MCF 10A (cell line): ENCODE measurements around the gene TNS3. TPM values are rescaled to one million over a fixed set of nuclear protein-coding genes. Genes with fewer than 3 reads are reported as not detected.

ENCODE experiments used
- BruUV-seq: library from RNA; stranded (reverse); fragments of 400-500 nt; replicated peaks from 2 replicates; lab custom pipeline; 2021; lab: Mats Ljungman, UMichigan
- CTCF ChIA-PET: fragments of 300-600 bp; sonication (Branson Sonifier 250); formaldehyde crosslinking; extraction: SDS; loops from one replicate; lab custom pipeline; 2021; ENCODE audit warnings: antibody characterized with exemption, inconsistent platforms; lab: Yijun Ruan, JAX
- POLR2A ChIA-PET: fragments of 300-600, 350-650 bp; sonication (Branson Sonifier 250); formaldehyde crosslinking; extraction: SDS; loops from one replicate; lab custom pipeline; 2020; ENCODE audit warnings: antibody characterized with exemption, inconsistent platforms; lab: Yijun Ruan, JAX
- DNase-seq: peaks from one replicate; pipeline ENCODE4 v3.0.0-alpha.2; 2018; ENCODE audit not compliant: unreplicated experiment
- H3K27ac Mint-ChIP-seq: one replicate; pipeline ENCODE4 v1.8.0; 2022; ENCODE audit warnings: mild to moderate bottlenecking, low read depth, mixed read lengths; ENCODE audit not compliant: unreplicated experiment
- H3K27me3 Mint-ChIP-seq: one replicate; pipeline ENCODE4 v1.8.0; 2022; ENCODE audit warnings: mixed read lengths; ENCODE audit not compliant: insufficient read depth, unreplicated experiment
- H3K36me3 Mint-ChIP-seq: one replicate; pipeline ENCODE4 v1.8.0; 2022; ENCODE audit warnings: mild to moderate bottlenecking, moderate library complexity, mixed read lengths; ENCODE audit not compliant: insufficient read depth, unreplicated experiment
- H3K4me1 Mint-ChIP-seq: one replicate; pipeline ENCODE4 v1.8.0; 2022; ENCODE audit warnings: mixed read lengths; ENCODE audit not compliant: insufficient read depth, unreplicated experiment
- H3K4me3 Mint-ChIP-seq: one replicate; pipeline ENCODE4 v1.8.0; 2022; ENCODE audit warnings: mild to moderate bottlenecking, moderate library complexity, mixed read lengths; ENCODE audit not compliant: unreplicated experiment
- H3K9me3 Mint-ChIP-seq: one replicate; pipeline ENCODE4 v1.8.0; 2022; ENCODE audit warnings: mixed read lengths; ENCODE audit not compliant: unreplicated experiment
- CTCF ChIP-seq: fragments of 200-600 bp; IDR thresholded peaks from one replicate; pipeline ENCODE4 v1.8.0; 2022; ENCODE audit warnings: antibody characterized with exemption, mild to moderate bottlenecking; ENCODE audit not compliant: unreplicated experiment
- intact Hi-C: fragments of 100-400 bp; cut with micrococcal nuclease; formaldehyde crosslinking; loops from 2 replicates; pipeline ENCODE4 v1.14.1; 2022
- total RNA-seq: library from RNA; stranded (reverse); gene quantifications from 2 replicates; pipeline ENCODE4 v1.2.3, GENCODE V29; 2022

The TNS3 gene
- total RNA-seq, 1 experiment from 2014 or later: 30.1 TPM

GRCh38 chr7:47389171-47389922 lies 192.6 kb downstream of the TNS3 start:
- Mint-ChIP-seq H3K36me3 (peaks cover 12% of the 10 kb centered on the region), H3K27ac (no peak overlapping the region), H3K9me3 (no peaks in the 10 kb centered on the region), H3K27me3 (no peaks in the 10 kb centered on the region), H3K4me3 (no peak overlapping the region), H3K4me1 (no peaks in the 10 kb centered on the region)
- no peak for TF ChIP-seq CTCF
- no TSS peak for BruUV-seq
- ChIA-PET CTCF (no interaction called here), POLR2A (no interaction called here)
- intact Hi-C loops: no loop called here
- no peak for DNase-seq

- TF ChIP-seq CTCF: no peak
- H3K27me3 Mint-ChIP-seq: no peaks in the 10 kb centered on the region
- no peaks in the 10 kb centered on the region for H3K9me3 Mint-ChIP-seq
- no peaks in the 10 kb centered on the region for H3K4me1 Mint-ChIP-seq
- POLR2A ChIA-PET: interaction anchor here (0.7 kb wide), 1 partner anchor 119 kb away, joined by 3 read pairs; no protein-coding TSS in a partner anchor
- intact Hi-C loops: no loop called here
- no peak for DNase-seq
- CTCF ChIA-PET: no interaction called here
- peaks cover 2% of the 10 kb centered on the region for H3K36me3 Mint-ChIP-seq
- BruUV-seq: no TSS peak
- H3K27ac Mint-ChIP-seq: no peak overlapping the region
- no peak overlapping the region for H3K4me3 Mint-ChIP-seq
Observed at GRCh38 chr7:47387506-47387905, 194.4 kb downstream of the TNS3 start.

GRCh38 chr7:47386273-47386835 lies 195.6 kb downstream of the TNS3 start:
- Mint-ChIP-seq H3K27me3 (no peaks in the 10 kb centered on the region), H3K4me1 (peaks cover under 1% of the 10 kb centered on the region), H3K4me3 (no peak overlapping the region), H3K27ac (no peak overlapping the region), H3K9me3 (no peaks in the 10 kb centered on the region), H3K36me3 (peaks cover 6% of the 10 kb centered on the region)
- CTCF ChIA-PET: interaction anchor here (0.6 kb wide), 1 partner anchor 428 kb away, joined by 3 read pairs; no protein-coding TSS in a partner anchor
- TF ChIP-seq CTCF: no peak
- no TSS peak for BruUV-seq
- intact Hi-C loops: no loop called here
- POLR2A ChIA-PET: no interaction called here
- no peak for DNase-seq

- CTCF ChIA-PET: interaction anchor here (0.7 to 1.4 kb wide), 4 partner anchors 9 to 360 kb away, joined by 4 to 5 read pairs (median 4); no protein-coding TSS in a partner anchor
- H3K27me3 Mint-ChIP-seq: no peaks in the 10 kb centered on the region
- DNase-seq: no peak
- H3K36me3 Mint-ChIP-seq: peaks cover 6% of the 10 kb centered on the region
- intact Hi-C loops: no loop called here
- no peak for TF ChIP-seq CTCF
- no peak overlapping the region for H3K4me3 Mint-ChIP-seq
- no peaks in the 10 kb centered on the region for H3K9me3 Mint-ChIP-seq
- H3K4me1 Mint-ChIP-seq: peaks cover 8% of the 10 kb centered on the region
- POLR2A ChIA-PET: no interaction called here
- H3K27ac Mint-ChIP-seq: no peak overlapping the region
- BruUV-seq: no TSS peak
Observed at GRCh38 chr7:47385536-47386125, 196.3 kb downstream of the TNS3 start.
